HG02943 (cell line): ENCODE results near the gene CAMTA1.
"Not testable (repeated sequence)": the region's sequence is repeated elsewhere in the genome, so short reads cannot be mapped to it uniquely, and the experiment has no call there.

Experiments
- ATAC-seq: cut with Tn5 transposase; IDR thresholded peaks from one replicate; pipeline ENCODE4 v1.9.1; 2021; ENCODE audit warnings: mild to moderate bottlenecking, low read depth, moderate library complexity; ENCODE audit not compliant: unreplicated experiment

The CAMTA1 gene

DNA sequence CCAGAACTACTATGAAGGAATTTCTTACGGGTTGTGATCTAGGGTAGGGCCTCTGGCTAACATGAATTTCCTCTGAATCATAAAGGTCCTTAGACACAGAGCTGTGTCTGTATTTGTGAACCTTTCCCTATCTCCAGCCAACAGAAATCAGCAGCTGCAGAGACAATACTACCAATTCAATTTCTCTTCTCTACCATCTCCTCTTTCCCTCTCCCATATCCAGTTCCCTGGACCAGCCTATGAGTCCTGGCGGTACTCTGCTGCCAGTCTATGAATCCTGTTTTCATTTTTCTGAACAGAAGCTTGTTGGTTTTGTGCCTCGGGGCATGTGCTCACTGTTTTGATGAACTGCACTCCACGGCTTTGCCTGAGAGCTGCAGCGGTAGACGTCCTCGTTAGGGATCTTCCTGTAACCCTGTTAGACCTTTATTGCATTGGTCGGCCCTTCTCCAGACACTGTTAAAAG lies 527.9 kb downstream of the CAMTA1 start:
- no peak for ATAC-seq

DNA sequence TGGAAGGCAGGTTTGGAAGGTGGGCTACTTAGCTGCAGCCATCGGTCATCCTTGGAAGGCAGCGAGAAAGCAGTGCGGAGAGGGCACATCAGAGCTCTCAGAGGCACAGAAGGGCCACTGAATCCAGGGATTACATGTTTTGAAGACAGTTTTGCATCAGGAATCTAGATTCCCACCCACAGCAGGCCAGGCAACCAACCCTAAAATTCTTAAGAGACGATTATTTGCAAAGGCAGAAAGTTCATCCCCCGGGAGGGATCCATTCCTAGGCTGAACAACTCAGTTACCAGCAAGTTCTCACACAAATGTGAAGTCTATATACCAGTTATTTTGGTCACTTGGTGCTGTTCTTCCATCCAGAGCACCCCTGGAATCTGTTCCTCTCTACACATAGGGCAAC lies 528.6 kb downstream of the CAMTA1 start:
- ATAC-seq: no peak

DNA sequence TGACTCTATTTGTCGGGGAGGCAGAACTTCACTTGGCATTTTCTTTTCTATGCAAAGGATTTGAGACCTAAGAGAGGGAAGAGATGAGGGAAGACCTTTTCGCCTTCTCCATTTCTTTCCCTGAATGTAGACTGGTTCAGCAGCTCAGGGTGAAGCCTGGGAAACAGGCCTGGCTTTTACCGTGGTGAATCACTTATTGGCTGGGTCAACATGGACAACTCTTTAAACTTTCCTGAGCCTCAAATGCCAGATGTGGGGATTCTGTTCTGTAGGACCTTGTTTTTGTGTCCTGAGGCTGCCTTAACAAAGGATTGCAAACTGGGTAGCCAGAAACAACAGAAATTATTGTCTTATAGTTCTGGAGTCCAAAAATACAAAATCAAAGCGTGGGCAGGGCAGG lies 530.1 kb downstream of the CAMTA1 start:
- ATAC-seq: no peak

DNA sequence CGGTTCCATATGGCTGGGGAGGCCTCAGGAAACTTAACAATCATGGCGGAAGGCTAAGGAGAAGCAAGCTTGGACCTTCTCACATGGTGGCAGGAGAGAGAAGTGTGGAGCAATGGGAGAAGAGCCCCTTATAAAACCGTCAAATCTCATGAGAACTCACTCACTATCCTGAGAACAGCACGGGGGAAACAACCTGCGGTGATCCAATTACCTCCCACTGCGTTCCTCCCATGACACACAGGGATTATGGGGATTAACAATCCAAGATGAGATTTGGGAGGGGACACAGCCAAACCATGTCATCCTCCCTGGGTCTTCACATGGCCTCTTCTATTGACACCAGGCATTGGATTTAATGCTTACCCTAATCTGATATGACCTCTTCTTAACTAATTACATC lies 530.7 kb downstream of the CAMTA1 start:
- ATAC-seq: no peak

DNA sequence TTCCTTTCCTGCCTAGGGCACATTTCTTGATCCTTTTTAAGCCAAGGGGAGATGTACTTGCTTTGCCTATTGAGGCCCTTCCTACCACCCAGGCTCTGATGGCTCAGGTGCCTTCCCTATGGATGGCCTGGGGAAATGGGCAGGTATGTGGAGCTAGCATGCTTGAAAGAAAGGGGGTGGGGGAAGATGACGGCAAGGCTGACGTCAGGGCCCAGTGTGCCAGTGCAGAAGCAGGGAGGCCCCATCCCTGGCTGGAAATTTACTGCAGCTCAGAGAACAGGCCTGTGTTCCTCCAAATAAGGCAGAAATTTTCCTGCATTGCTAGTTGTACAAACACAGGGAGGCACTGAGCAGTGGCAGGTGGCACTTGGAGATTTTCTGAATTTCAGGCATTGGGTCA lies 532.6 kb downstream of the CAMTA1 start:
- no peak for ATAC-seq

DNA sequence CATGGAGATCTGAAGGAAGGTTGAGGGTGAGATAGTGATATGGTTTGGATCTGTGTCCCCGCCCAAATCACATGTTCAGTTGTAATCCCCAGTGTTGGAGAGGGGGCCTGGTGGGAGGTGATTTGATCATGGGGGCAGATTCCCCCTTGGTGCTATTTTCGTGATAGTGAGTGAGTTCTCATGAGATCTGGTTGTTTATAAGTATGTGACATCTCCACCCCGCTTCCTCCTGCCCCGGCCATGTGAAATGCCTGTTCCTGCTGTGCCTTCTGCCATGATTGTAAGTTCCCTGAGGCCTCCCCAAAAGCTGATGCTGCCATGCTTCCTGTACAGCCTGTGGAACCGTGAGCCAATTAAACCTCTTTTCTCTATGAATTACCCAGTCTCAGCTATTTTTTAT lies 533.9 kb downstream of the CAMTA1 start:
- ATAC-seq: no peak

DNA sequence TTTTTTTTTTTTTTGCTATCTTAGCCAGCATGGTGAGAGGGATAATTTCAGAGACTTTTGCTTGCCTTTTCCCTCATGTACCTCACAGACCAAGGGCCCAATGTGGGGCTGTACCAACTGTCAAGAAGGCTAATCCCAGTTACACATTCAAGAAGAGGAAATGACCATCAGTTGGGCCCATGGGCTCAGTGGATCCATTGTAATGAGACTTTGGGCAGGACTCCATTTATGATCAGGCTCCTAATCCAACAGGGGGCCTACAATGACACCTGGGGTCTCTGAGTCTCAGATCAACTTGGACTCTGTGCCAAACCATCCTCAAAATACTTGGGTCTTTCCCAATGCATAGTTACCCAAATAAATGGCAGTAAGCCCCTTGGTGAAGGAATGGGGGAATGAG lies 535.4 kb downstream of the CAMTA1 start:
- no peak for ATAC-seq

DNA sequence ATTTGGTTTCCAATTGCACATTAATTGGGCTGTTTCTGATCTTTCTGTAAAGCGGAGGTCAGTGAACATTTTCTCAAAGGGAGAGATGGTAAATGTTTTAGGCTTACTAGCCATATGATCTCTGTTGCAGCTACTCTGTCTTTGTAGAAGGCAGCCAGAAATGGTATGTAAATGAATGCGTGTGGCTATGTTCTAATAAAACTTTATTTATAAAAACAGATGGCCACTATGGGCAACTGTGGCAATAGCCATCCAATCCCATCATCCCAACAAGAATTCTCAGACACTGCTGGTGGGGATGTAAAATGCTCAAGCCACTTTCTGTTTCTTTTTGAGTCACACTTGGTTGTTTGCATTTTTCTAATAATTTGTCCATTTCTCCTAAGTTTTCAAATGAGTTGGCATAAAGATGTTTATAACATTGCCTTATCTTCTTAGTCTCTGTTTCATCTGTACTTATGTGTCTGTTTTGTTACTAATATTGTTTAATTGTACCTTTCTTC lies 537.1 kb downstream of the CAMTA1 start:
- ATAC-seq: no peak

DNA sequence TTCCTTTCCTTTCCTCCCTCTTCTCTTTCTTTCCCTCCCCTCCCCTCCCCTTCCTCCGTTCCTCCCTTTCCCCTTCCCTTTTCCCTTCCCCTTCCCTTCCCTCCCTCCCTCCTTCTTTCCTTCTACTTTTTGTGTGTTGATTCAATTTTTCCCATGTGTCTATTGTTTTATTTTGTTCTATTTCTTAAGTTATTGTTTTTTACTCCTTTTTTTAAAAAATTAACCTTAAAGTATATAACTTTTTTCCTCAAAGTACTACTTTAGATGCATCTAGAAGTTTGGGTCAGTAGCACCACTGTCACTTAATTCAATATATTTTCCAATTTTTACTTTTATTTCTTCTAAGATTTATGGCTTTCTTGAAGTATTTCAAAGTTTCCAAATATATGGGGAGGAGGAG lies 537.7 kb downstream of the CAMTA1 start:
- no peak for ATAC-seq

DNA sequence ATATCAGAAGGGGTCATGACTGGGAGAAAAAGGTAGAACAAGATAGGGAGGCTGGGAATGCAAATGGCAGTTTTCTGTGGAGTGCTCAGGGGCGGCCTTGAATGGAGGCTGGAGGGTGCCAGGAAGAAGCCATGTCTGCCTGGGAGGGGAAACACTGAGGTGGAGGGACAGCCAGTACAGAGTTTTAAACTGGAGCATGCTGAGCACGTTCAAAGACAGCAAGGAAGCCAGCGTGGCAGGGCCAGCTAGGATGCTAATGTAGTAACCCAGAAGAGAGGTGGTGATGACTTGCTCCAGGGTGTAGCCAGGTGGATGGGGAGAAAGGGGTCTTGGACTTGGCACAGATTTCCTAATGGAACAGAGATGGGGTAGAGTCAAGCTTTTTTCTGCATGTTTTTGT lies 540.0 kb downstream of the CAMTA1 start:
- ATAC-seq: no peak

DNA sequence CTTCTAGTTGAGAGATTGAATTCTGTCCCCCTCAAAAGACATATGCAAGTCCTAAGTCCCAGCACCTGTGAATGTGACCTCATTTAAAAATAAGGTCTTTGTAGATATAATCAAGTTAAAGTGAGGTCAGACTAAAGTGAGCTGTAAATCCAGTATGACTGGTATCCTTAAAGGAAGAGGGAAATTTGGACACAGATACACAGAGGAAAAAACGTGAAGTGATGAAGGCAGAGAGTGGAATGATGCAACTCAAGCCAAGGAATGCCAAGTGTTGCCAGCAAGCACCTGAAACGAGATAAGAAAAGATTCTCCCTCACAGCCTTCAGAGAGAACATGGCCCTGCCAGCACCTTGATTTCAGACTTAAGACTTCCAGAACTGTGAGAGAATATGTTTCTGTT lies 541.1 kb downstream of the CAMTA1 start:
- ATAC-seq: no peak

DNA sequence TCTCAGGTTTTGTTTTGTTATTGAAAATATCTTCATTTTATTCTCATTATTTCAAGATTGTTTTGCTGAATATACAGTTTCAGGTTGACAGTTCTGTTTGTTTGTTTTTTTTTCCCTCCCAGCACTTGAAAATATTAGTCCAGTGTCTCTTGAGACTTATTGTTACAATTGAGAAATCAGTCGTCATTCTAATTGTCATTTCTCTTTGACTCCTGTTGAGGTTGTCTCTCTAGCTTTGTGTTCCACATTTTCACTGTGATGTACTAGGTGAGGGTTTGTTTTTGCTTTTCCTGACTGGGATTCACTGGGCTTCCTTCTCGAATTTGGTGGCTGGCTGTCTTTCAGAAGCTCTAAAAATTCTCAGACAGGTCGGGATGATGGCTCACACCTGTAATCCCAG lies 542.6 kb downstream of the CAMTA1 start:
- no peak for ATAC-seq

DNA sequence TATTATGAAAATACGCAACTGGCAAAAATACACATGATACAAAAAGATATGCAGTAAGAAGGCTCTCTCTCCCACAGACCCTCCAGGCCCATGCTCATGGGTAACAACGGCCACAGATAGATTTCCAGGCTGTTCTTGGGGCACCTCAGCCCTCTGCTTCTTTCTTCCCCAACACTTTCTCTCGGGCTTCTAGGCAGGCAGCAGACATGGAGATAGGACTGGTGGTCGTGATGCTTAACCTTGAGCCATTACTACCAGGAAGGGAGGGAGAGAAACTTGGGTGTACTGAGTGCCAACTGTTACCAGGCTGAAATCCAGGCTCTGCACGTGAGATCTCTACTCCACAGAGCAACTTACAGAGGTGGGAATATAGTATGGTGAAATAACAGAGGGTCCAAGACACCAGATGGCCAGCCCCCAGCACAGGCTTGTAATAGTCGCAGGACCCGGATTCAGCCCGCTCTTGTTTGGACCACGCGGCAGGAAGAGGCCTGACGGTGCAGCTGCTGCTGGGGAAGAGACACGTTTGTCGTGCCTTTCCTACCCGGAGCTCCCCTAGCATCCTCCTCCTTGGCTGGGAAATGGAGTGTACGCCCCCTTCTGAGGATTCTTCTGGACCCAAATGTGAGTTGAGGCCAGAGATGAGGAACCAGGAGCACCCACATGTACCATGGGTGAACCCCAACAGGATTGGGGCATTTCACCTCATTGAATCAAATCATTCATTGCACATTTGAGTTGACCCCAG lies 544.8 kb downstream of the CAMTA1 start:
- no peak for ATAC-seq

DNA sequence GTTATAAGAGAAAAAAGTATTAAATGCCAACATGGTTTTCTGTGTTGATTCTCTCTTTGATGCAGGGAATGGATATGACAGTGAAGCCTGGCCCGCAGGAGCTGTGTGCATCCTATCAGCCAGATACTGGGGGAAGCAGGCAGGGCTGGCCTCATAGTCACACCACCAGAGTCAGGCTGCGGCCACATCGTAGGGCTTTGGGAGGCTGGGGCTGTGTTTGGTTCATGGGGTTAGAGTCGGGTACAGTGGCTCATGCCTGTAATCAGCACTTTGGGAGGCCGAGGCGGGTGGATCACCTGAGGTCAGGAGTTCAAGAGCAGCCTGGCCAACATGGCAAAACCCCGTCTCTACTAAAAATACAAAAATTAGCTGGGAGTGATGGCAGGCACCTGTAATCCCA lies 545.5 kb downstream of the CAMTA1 start:
- ATAC-seq: not testable (repeated sequence)

DNA sequence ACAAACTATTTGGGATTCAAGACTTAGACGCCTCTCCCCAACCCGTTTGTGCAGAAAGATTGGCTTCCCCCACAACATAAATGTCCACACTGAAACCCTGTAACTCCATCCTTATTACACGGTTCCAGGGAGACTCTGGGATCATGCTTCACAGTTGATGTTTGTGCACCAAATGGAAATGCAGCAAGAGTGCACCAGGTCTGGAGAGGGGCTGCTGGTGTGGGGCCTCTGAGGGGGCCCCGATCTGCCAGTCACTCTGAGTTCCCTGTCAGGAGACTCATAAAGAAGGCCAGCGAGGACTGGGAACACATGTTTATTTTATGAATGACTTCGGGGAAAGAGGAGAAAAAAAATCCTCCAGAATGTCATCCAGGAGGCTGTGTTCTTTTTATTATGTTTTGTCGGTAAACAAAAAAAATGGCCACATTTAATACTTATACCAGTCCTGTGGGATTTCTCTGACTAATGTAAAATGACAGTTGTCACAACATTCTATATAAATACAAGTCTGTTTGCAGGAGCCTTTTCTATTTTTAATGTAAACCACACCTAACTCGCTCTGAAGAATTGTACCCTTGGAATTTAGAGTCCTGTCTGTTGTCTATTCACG lies 546.8 kb downstream of the CAMTA1 start:
- no peak for ATAC-seq

DNA sequence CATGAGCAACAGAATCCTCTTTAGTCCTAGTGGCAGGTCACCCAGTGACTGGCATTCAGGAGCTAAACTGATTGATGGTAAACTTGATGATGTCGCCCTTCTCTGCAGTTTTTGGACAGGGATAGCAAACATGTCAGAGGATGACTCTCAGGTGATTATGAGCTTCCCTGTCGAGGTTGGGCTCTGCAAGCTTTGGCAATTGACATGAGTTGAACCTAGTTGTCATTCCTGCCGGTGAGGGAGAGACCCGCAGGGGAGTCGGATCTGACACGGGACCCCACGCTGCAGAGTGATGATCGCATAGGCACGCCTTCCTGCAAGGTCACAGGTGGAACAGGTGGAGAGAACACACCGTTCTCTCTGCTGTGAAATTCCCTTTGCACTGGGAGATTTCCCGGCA lies 547.8 kb downstream of the CAMTA1 start:
- no peak for ATAC-seq

DNA sequence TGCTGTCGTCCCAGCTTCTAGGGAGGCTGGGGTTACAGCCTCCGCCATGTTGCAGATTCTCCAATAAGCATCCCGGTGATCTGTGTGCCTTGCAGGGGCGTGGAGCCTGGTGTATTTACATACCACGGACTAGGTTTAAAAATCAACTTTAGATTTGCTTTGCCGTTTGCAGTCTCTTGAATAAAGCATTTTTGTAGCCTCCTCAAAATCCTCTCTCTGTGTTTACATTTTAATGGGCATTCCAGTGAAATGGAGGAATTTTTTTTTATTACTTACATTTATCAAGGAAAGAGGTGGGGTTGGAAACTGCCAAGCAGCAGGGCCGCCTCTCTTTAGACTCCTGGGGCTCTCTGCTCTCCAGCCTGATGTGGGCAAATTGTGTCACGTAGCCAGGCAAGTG lies 548.4 kb downstream of the CAMTA1 start:
- ATAC-seq: no peak

DNA sequence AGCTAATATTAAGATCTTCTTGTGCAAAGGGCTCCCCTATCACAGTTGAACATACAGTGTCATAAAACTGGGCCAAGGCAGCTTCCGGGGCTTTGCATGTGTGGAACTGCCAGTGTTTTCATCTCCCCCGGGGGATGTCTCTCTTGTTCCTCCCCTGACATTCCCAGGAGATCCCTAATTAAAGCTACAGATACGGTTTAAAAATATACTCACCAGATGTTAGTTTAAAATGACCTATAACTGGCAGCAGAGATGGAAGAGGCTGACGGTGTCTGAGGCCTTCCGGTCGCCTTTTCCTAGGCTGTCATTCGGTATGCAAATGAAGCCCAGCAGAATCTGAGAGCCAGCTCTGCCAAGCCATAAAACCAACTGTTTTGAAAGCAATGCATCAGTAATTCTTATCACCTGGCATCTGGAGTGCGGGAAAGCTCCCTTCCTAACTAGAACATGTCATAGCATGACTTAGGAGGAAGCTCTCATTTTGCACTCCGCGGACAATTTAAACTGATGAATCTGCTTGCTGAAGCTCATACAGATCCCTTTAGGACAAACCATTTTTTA lies 549.3 kb downstream of the CAMTA1 start:
- no peak for ATAC-seq

DNA sequence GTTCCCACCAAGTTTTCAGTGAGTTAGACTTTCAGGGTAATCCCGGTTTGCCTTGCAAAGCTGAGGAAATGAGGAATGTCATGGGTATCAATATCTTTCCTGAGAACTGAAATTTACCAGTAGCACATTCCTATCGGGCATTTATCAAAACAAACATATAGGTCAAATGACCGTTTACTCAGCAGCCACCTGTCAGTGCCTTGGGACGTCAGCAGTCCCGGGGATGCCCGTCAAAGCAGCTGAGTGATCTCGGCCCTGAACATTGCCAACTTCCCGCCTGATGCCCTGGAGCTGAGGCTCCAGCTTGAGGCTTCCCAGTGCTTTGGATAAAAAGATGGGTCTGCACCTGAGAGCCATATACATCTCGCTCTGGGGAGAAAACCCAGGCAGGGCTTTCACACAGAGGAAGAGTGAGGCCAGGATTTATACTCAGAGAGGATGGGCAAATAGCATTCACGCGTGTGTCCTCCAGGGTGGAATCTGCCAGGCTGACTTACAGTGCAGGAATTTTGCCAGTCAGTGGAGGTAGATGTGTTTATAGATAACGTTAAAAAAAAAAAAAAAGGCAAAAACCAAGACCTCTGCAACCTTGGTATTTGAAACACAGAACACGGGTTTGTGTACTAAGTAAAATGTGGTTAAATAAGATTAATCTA lies 550.1 kb downstream of the CAMTA1 start:
- ATAC-seq: no peak

DNA sequence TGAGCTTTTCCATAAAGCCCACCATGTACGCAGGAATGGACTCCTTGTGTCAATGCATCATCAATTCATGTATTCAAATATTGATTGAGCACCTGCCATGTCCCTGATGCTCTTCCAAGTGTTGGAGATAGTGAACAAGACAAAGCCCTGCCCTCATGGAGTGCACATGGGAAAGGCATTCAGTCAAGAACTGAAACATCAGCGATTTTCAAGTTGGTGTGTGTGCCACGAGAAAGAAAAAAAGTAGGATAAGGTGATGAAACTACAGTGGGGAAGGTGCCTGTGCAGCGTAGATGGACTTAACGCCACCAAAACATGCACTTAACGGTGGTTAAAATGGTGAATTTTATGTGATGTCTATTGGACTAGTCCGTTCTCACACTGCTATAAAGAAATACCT lies 553.2 kb downstream of the CAMTA1 start:
- no peak for ATAC-seq

DNA sequence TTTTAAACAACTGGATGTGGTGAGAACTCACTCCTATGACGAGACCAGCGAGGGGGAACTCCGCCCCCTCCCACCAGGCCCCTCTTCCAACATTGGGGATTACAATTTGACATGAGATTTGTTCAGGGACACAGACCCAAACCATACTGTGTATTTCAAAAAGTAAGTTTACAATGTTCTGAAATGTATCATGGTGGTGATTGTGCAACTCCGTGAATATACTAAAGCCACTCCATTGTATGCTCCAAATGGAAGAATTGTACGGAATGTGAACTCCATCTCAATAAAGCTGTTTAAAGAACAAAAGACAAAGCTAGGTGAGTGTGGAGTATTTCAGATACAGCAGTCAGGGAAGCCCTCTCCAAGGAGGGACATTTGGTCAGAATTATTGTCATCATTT lies 553.8 kb downstream of the CAMTA1 start:
- ATAC-seq: no peak
